Lower leg skin (tissue), 3 donors: ENCODE data around the gene TMEM11.

ENCODE experiments used
- POLR2A ChIP-seq, 2 donors: fragments of 450-650 bp; IDR thresholded peaks; one replicate each; pipeline ENCODE4 v1.6.1; 2016 to 2017; ENCODE audit warnings: antibody characterized with exemption in 2 of 2, mild to moderate bottlenecking in 1 of 2, moderate library complexity in 1 of 2
- TF ChIP-seq, protein P1 (sequence below), 3 donors: fragments of 450-650 bp; IDR thresholded peaks; one replicate each; pipeline ENCODE4 v1.5.1; 2016; ENCODE audit warnings: antibody characterized with exemption in 3 of 3, mild to moderate bottlenecking in 3 of 3, moderate library complexity in 2 of 3

DNA sequence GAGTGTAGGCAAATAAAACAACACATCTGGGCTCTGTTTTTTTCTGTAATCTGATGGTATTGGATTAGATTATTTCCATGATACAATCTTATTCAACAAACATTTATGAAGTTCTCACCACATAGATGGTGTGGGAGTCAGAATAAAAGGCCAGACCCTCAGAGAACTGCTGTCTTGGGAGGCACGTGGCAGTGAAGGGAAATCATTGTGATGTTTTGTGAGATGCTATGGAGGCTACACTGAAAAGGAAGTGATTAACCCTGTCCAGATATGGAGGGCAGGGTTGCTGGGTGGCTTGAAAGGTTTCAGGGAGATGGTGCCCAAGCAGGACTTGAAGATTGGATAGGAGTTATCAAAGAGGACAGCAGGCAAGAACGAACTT lies 51.6 kb downstream of the TMEM11 start:
- TF ChIP-seq, protein P1, sequence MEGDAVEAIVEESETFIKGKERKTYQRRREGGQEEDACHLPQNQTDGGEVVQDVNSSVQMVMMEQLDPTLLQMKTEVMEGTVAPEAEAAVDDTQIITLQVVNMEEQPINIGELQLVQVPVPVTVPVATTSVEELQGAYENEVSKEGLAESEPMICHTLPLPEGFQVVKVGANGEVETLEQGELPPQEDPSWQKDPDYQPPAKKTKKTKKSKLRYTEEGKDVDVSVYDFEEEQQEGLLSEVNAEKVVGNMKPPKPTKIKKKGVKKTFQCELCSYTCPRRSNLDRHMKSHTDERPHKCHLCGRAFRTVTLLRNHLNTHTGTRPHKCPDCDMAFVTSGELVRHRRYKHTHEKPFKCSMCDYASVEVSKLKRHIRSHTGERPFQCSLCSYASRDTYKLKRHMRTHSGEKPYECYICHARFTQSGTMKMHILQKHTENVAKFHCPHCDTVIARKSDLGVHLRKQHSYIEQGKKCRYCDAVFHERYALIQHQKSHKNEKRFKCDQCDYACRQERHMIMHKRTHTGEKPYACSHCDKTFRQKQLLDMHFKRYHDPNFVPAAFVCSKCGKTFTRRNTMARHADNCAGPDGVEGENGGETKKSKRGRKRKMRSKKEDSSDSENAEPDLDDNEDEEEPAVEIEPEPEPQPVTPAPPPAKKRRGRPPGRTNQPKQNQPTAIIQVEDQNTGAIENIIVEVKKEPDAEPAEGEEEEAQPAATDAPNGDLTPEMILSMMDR (IDR thresholded peaks at IDR 0.05), result no peak
- TF ChIP-seq POLR2A (IDR thresholded peaks at IDR 0.05), result no peak
